HG02759 (cell line): ENCODE measurements around the gene CCDC197.

Source experiments
- ATAC-seq: cut with Tn5 transposase; IDR thresholded peaks from one replicate; pipeline ENCODE4 v1.9.1; 2021; ENCODE audit warnings: mild to moderate bottlenecking, moderate library complexity; ENCODE audit not compliant: unreplicated experiment

CCDC197 gene

DNA sequence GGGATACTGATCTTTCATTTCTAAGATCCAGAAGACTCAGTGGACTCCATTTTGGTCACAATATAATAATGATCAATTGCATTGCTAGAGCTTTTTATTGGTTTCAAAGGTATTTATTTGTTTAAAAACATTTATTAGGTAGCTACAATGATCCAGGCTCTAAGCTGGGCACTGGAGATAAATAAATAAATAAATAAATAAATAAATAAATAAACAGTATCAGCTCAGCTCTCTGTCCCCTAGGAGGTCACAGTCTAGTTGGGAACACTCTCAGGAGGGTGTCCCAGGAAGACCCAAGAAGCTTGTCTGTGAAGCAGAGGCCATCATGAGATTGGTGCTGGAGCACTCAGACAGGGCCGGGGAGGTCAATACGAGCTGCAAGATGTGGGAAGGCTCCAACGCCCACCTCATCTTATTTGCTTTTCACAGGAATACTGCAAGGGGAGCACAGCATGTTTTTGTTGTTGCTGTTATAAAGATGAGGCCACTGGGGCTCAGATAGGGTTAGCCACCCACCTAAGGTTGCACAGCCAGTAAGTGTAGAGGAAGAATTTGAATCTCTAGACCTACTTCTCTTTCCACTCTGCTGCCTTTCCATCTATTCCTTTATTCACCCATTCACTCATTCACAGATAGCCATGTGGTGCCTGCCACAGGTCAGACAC is 36.2 kb upstream of the CCDC197 start:
- no peak for ATAC-seq

DNA sequence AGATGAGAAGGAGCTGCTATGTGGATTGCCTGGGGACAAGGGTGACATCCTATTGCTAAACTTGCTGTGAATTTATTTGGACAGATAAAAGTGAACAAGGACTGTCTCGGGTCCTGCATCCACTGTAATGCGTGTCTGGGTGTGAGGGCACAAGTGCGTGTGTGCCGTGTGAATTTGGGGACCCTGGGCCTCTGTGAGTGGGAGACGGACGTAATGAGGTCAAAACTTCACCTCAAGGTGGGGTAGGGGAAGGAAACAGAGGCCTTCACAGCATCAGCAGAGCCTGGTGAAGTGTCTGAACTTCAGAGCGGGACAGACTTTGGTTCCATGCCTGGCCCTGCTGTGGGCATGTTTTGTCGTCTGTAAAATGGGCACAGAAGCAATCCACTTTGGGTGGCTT is 35.5 kb upstream of the CCDC197 start:
- ATAC-seq: no peak

DNA sequence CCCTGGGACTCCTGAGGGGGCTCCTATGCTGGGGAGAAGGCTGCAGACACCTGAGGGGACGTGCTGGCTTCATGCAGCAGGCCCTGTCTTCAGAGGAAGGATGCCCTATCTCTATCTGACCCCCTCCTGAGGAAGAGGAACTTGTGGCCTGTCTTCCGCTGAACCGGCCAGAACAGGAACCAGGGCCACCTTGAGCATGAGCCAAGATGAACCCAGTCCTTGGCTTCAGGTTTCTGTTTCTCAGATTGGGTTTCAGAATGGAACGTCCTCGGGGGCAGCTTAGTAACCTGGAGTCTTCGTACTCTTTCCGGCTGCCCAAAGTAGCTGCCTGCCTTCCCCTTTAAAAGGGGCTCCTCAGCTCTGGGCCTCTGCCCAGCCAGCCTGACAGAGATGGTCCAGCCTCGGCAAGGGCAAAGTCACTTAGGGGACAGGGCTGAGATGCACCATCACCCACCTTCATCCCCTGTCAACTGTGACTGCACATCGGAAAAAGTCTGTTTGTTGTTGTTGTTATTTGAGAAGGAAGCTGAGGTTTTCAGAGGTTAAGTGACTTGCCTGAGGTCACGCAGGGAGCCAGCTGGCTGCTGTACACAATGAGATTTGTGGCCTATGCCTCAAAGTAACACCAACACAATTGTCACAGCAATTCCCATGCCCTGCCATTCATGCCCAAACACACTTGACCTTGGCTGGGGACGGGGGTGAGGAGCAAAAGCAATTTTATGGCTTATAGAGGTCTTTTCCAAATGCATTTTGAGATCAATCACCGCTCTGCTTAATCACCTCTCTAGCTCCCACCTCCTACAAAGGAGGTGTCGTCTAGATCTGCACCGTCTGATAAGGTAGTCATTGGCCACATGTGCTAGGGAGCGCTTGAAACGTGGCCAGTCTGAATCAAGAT is 34.1 kb upstream of the CCDC197 start:
- peak; percentile 48 for ATAC-seq

DNA sequence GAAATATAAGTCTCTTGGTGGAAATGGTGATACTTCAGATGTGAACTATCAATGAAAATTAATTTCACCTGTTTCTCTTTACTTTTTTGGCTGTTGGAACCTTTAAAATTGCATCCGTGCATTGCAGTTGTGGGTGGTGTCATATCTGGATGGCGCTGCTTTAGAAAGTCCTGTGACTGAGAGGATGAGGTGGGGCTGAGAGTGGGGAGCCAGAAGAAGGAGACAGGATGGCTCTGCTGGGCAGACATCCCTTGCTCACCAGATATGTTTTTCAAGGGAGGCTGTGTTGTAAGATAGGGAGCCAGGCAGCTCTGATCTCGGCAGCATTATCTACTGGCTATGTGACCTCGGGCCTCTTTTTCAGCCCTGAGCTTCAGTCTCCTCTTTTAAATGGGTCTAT is 33.4 kb upstream of the CCDC197 start:
- no peak for ATAC-seq

DNA sequence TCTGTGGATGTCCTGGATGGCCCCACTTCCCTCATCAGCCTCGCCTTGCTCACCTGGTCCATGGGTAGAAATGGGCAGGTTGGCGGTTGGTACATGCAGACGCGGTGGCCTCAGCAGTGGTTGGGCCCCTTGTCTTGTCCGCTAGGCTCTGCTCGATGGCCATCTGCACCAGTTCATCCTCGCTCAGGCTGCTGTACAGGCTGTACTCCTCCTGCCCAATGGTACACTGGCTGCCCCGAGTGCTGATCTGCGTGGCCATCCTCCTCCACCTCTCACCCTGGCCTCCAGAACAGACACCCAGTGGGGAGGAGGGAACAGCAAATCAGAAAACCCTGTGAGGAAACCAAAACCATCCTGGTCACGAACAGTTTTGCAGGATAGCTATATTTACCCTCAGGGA is 32.8 kb upstream of the CCDC197 start:
- ATAC-seq: no peak

DNA sequence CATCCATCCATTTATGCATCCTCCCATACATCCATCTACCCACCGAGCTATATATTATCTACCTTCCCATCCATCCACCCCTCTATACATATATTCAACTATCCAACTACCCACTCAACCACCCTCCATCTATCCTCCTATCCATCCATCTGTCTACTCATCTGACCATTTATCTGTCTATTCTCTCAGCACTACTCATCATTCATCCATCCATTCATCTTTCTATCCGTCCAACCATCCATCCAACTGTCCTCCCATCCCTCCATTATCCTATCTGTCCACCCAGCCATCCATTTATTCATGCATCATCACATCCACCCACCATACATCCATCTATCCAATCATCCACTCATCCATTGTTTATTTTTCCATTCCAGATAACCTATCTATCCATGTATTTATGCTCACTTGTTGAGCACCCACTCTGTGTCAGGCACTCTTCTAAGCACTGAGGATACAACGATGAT is 32.2 kb upstream of the CCDC197 start:
- no peak for ATAC-seq

DNA sequence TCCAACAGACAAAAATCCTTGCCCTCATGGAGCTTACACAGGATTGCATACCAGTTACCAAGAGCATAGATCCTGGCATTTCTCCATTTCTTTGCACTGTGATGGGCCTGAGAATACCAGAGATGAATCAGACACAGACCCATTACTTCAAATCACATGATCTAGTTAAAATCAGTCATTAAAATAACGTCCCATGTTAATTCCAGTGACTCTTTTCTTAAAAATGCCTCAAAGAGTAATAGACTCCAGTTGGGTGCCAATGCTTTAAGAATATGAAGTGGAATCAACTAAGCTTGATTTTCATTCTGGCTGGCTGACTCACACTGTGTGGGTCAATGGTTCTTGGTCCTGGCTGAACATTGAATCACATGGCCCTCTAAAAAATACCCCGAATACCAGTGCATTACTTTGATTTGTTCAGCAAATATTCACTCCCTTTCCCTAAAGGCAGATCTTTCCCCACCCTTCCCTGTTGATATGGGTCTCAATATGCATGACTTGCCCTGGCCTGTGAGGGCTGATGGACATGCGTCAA is 31.7 kb upstream of the CCDC197 start:
- no peak for ATAC-seq

DNA sequence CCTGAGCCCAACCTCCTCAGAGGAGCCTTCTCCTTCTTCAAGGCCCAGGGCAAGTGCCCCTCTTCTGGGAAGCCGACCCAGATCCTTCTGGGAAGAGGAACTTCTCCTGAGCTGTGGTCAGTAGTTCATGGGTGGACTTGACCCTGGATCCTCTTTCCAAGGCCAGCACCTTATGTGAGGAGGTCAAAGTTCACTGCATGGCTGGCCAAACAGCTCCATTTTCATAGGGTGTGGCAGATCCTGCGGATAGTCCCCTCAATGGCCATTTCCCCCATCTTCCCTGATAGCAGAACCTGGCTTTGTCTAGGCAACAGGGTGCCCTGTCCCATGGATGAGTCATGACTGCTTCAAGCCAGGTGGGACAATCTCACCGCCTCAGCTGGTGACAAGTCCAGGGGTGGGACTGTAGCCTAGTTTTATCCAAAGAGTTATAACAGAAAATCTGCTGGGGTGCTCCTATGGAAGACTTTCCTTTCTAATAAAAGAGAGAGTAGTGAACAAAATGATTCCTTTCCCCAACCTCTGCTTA is 31.1 kb upstream of the CCDC197 start:
- no peak for ATAC-seq

DNA sequence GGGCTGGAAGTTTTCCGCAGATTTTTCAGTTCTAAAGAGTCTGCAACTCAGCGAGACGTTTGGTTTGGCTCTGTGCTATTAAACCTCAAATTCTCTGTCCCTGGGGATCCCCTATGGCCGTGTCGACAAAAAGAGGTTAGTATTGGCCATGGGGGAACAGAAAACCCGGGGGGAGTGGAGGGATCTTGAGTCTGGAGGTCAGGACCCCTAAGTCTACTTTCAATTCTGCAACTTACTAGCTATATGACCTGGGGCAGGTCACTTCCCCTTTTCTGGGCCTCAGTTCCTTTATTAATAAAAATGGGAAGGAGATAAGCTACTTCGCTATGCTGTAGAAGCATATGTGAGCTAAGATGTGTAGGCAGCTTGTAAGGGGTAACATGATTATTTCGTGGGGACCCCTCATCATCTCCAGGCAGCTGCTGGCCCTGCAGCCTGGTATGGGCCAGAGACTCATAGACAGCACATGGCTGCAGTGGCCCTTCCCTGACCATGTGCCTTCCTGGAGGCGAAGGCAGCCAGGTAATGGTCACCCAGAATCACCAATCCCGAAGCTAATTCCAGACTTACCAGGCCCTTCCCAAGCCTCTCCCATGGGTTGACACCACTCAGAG is 29.4 kb upstream of the CCDC197 start:
- ATAC-seq: peak; percentile 44

DNA sequence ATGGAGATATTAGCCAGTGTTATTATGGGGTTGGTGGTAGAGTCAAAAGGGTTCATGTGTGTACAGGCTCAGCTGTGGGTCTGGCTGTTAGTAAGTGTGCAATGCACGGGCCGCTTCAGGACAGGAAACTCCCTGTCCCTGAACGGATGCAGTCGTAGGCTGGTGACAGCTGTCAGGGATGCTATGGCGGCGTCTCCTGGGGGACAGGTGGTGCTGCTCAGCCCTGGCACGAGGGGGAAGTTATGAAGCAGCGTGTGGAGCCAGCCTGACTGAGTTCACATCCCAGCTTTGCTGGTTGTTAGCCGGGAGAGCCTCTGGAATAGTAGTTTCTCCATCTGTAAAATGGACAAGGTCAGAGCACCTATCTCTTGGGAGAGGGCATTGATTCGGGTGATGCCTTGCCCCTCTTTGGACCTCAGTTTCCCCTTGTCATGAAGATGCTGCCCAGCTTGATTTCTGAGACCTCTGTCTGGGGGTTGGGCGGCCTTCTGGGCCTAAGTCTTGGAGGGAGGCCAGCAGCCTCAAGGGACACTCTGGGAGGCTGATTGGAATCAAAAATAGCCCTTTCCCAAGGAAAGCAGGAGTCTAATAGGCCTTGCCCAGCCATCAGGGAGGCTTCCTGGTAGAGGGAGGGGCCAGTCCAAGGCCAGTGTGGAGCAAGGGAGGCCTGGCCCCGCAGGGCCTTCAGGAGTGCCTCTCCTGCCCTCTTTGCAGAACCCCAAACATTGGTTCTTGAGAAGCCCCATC is 27.8 kb upstream of the CCDC197 start:
- ATAC-seq: no peak

DNA sequence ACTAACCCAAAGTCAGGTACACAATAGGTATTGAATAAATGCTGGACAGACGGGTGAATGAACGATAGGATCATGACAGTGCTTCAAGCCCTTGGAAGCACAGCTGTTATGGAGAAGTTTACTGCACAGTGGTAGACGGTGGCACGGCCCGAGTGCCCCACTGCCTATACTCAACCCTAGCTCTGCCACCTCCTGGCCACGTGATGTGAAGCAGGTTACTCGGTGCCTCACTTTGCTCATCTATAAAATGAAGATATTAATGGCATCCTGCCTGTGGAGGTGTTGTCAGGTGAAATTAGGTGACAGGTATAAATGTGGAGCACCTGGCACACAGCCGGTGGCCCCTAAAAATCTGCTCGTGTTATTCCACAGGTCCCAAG is 26.5 kb upstream of the CCDC197 start:
- peak; percentile 21 for ATAC-seq

DNA sequence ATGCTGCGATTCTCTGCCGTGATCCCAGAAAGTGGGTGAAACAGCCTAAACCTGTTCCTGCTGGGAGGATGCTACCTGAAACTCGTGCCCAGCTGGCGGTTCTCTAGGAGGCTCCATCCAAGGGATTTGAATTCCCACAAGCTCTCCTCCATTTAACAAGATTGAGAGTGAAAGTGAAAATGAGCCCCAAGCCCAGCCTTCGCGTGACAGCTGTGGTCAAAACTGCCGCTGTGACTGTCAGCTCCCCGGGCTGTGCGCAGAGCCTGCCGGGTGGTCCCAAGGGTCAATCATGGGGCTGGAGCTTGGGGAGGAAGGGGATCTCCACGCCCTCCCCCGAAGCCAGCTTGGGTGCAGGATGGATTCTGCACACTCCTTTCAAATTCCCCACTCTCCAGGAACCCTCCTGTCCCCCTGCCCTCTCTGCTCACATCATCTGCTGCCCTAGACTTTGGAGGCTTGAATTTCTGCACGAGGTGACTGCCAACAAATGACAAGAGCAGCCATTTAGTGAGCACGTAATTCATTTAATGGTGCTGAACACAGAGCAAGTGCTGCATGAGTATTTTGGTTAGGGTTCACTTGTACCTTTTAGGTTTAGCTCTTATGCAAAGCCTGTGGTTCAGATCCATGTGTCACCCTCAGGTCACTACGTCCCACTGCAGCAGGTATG is 26.0 kb upstream of the CCDC197 start:
- ATAC-seq: peak; percentile 40

DNA sequence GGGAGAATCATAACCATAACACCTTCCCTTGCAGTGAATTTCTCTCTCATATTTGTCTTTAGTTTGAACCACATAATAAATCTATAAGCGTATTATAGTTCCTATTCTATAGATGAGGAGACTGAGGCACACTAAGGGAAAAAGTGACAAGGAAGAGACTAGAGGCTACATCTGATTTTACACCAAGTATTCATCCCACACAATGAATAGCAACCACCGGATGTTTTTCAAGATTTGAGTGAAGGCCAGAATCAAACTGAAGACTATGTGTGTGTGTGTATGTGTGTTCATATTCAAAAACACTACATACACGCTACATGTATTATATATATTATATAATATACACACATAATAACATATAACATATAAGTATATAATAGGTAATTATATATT is 25.5 kb upstream of the CCDC197 start:
- no peak for ATAC-seq

DNA sequence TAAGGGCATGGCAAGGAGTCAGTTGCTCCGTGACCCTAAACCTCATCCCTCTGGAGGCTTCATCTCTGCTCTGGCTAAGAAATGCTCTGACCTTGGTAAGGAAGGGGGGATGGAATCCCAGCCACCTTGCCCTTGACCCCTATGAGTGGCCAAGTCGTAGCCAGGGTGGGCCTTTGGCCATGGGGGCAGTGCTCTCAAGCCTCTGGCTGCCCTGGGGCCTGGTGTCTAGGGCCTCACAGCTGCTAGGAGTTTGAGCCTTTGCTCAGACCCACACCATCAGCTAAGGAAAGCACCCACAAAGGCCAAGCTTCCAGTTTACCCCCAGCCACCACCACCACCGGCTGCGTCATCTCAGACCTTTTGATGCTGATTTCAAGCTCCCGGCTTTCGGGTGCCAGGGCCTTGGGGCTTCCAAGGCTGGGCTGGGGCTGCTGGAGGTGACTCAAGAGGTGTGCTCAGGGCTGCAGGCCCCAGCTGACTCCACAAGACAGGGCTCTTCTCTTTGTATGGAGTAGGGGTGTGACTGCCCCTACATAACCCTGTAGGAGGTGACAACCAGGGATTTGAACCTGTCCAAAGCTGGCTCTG is 24.4 kb upstream of the CCDC197 start:
- no peak for ATAC-seq

DNA sequence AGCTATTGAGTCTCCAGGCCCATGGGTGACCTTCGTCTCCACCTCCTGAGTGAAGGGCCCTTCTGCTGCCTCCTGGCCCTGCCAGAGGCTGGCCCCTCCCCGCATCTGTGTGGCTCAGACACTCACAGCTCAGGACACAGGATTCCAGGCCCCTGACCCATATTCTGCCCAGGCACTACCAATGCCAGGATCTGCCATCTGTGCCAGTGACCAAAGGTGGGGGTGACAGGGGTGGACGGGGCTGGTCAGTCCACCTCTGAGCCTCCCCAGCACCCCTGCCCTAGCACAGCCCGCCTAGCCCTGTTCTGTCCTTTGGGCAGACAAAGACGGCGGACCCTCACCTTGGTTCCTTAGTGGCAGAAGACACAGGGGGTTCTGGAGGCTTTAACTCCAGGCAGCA is 23.5 kb upstream of the CCDC197 start:
- no peak for ATAC-seq

DNA sequence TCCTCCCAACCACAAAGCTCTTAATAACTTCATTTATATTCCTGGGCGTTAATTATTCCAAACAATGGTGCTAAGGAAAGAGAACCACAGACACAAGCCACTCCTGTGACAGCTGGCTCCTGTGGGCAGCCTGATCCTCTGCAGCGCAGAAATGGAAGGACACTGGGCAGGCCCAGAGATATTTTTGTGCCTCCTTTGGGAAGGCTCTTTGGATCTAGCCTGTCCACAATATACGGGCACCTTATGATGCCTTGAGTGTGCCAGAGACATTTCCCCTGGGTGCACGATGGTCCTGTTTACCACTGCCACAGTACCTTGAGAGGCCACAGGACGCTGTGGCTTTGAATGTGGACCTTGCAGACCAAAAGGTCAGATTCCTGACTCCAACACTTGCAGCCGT is 22.8 kb upstream of the CCDC197 start:
- ATAC-seq: no peak

DNA sequence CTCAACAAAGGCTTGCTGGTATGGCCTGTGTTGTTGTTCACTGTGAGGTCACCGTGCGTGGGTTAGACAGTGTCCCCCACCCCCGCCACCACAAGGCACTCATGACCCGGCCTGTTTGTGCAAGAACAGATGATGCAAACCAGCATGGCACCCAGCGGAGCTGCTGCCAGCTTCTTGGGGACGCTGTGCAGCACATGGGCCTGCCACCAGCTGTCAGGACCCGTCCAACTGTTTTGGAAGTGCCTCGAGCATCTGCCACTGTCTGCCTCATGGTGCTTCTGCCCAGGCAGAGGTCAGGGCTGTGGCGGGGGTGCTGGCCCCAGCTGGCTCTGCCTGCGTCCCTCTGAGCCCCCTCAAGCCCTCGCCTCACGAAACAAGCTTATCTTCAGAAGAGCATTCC is 22.3 kb upstream of the CCDC197 start:
- ATAC-seq: no peak

DNA sequence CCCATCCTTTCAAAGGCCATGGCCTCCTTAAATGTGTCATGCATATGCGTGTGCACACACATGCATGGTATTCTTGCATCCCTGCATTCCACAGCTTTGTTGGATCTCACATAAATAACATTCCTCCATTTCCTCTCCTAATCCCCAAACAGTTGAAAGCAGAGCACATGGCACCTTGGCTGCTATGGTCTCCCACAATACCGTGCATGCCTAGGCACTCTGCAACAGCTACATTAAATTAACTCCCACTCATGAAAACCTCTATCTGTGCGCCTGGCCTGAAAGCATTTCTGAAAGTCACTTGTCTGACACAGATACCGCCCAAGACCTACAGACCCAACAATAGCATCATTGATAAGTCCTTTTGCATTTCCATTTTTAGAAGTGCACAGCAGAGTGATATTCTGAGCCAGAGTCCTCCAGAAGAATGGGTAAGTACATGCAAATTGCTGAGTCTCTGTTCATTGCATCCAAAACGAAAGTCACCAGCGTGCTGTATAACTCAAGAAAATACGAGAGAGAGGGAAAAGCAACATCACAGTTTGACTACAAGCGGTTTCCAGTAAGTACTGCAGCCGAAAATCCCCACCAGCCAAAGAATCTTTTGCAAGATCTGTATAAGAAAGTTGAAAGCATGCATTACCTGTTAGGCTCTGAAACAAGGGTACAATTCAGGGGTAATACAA is 21.2 kb upstream of the CCDC197 start:
- ATAC-seq: peak; percentile 65

DNA sequence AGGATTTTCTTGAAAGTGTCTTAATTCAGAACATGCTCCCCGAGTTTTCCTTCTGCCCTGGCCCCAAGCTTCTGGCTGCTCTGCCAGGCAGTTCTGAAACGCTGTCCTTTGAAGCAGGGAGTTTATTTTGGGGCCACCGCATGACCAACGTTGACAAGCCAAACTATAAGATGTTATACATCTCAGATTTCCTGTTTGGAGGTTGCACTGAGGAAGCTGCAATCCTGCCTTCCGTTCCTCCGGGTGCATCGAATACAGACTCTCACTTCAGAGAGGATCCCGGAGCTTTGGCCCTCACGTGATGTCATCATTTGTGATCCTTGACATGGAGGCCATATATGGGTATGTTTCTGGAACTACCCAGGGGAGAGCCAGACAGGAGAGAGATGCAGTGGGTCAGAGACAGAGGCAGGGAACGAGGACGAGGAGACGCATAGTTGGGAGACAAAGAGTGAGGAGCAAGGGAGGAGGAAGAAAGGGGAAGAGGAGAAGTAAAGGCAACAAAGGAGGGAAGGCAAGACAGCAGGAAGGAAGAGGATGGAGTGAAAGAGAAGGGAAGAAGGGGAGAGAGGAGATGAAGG is 20.5 kb upstream of the CCDC197 start, which contains the start of gene ASB2:
Gene ASB2 (minus strand): TSS at position 94 of the 581 bp plus-strand sequence. CDS start 12,031 bp downstream, outside the sequence.
- ATAC-seq: peak; percentile 13
